Effector CD4-positive, alpha-beta T cell (primary cell): ENCODE measurements around the gene KIRREL2. TPM values are rescaled to one million over a fixed set of nuclear protein-coding genes. Genes with fewer than 3 reads are reported as not detected.
"Not testable (repeated sequence)": the region's sequence is repeated elsewhere in the genome, so short reads cannot be mapped to it uniquely, and the experiment has no call there.

Experiments
- DNase-seq: peaks from one replicate; pipeline ENCODE4 v3.0.0-alpha.2; 2020
- total RNA-seq: gene quantifications from one replicate; lab custom pipeline; 2026; lab: John Stamatoyannopoulos, UW

KIRREL2 gene
- total RNA-seq = not detected

DNA sequence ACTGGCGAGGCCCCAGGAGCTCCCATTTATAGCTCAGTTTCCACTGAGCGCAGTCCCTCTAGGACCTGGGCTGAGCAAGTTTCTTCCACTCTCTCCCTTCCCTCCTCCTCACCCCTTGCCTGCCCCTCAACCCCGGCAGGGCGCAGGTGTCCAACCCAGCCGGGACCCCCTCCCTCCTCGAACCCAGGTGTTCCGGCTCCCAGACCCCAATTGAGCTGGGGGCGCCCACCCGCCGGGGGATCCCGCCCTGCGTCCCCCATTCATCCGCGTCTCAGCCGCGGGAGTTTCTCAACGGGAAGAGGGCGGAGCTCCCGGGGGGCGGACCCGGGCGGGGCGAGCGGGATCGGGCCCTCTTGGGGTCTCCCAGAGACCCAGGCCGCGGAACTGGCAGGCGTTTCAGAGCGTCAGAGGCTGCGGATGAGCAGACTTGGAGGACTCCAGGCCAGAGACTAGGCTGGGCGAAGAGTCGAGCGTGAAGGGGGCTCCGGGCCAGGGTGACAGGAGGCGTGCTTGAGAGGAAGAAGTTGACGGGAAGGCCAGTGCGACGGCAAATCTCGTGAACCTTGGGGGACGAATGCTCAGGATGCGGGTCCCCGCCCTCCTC is at the start of gene KIRREL2:
Gene KIRREL2 (plus strand): TSS at position 366 of the 604 bp plus-strand sequence. CDS start 209 bp downstream, at position 575.
- no peak for DNase-seq

DNA sequence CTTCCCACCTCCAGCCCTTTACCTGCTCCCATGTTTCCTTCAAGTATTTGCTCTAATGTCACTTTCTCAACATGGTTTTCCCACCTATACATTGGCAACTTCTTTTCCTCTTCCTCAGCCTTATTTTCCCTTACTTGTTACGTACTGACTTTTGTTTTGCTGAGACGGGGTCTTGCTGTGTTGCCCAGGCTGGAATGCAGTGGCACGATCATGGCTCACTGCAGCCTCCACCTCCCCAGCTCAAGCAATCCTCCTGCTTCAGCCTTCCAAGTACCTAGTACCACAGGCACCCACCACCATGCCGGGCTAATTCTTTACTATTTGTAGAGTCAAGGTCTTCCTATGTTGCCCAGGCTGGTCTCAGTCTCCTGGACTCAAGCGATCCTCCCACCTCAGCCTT is 49.1 kb upstream of the KIRREL2 start:
- no peak for DNase-seq

DNA sequence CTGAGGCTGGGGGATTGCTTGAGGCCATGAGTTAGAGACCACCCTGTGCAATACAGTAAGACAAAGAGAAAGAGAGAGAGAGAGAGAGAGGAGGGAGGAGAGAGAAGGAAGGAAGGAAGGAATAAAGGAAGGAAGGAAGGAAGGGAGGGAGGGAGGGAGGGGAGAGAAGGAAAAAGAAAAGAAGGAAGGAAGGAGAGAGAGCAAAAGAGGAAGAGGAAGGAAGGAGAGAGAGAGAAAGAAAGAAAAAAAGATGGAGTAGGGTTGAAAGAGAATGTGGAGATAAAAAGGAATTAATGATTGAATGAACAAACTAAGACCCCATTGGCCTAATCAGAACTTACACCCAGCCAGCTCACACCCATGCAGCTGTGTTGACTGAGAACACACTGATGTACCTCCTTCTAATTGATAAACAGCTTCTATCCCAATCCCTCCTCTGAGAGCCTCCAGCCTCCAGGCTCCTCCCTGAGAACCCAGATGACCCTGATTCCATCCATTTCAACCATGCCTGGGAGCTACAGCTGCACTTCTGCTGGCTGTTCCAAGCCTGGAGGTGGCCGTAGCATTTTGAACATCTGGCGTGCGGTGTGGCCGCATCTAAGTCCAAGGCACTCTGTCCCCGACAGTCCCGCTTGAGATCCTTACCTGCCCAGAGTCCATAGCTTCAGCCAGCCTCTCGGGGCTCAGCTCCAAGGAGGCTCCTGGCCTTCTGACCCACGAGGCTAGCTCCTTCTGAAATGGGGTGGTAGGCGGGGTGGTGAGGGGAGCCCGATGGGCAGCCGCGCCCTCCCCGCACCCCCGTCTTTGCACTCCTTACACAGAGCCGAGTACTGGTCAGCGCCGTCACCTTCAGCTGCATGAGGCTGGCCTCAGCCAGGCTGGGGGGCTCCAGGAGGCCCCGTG is 45.1 kb upstream of the KIRREL2 start:
- no peak for DNase-seq

DNA sequence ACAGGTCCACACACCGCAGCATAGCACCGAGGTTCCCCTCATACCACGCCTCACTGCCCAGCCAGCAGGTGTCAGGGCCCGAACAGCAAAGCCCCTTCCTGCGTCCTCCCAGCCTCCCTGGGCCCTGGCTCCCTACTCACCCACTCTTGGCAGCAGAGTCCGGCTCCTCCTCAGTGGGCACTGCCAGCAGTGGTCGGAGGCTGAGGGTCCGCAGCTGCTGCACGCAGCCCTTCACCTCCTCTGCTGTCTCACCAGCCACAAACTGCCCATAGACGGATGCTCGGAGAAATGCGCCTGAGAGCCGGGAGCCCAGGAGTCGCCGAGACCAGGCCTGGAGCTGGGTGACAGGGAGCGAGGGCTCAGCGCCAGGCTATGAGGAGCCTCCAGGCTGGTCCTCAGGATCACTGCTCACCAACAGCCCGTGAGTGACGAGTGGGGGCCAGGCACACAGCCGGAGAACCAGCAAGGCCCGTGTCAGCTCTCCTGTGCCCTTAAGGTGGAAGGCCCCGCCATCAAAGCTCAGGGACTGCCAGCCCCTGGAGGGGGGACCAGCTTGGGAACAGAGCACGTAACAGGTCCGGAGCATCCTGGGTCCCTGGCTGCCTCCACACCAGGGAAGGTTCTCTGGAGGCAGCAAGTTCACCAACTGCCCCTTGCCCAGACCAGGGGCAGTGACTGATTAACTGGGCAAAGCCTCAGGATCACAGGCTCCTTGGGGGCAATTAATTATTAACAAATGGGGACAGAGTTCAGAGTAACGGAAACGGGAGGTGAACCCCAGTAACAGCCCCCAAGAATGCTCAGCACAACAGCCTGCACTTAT is 44.3 kb upstream of the KIRREL2 start, which contains the start of gene PRODH2:
Gene PRODH2 (minus strand): TSS at position 626 of the 823 bp plus-strand sequence. CDS start 40 bp downstream, at position 586.
- no peak for DNase-seq

DNA sequence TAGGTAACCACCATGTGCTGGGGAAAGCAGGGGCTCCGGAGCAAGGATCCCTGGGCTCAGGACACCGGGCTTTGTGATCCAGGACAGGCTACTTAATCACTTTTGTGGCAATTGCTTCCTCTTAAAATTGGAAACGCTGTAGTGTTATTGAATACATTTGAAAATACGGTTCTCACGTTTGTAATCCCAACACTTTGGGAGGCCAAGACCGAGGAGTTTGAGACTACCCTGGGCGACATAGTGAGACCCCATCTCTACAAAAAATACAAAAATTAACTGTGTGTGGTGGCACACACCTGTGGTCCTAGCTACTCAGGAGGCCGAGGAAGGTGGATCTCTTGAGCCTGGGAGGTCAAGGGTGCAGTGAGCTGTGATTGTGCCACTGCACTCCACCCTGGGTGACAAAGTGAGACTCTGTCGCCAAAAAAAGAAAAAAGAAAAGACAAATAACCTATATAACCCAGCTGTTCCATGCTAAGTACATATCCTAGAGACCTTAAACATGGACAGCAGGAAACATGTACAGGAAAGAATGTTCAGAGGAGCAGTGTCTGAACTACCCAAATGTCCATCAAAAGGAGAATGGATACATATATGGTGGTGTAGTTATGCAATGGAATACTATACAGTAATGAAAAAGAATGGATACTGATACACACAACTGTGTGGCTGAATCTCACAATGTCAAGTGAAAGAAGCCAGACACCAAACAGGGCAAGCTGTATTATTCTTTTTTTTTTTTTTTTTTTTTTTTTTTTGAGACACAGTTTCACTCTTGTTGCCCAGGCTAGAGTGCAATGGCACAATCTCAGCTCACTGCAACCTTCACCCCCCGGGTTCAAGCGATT is 43.4 kb upstream of the KIRREL2 start:
- no peak for DNase-seq

DNA sequence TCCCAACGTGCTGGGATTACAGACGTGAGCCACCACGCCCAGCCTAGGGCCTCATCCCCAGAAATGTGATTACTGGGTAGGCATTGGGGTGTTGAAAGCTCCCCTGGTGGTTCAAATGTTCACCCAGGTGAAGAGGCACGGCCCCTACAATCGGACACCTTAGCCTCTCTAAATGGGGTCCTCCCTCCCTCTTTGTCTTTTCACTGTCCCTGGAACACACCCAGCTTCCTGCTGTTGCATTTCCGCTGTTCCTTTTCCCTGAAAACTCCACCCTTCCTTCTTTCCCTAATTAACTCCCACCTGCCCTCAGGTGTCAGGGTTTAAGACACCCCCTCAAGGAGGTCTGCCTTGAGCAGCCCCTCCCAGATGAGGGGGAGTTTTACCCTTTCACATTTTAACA is 40.4 kb upstream of the KIRREL2 start:
- no peak for DNase-seq

DNA sequence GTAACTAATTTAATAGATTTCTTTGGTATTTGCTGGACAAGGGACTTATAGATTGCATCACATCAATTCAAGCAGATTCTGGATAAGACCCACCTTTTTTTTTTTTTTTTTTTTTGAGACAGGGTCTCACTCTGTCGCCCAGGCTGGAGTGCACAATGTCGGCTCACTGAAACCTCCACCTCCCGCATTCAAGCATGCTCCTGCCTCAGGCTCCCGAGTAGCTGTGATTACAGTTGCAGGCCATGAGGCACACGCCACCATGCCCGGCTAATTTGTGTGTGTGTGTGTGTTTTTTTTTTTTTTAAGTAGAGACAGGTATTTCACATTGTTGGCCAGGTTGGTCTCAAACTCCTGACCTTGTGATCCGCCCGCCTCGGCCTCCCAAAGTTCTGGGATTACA is 39.9 kb upstream of the KIRREL2 start:
- no peak for DNase-seq

DNA sequence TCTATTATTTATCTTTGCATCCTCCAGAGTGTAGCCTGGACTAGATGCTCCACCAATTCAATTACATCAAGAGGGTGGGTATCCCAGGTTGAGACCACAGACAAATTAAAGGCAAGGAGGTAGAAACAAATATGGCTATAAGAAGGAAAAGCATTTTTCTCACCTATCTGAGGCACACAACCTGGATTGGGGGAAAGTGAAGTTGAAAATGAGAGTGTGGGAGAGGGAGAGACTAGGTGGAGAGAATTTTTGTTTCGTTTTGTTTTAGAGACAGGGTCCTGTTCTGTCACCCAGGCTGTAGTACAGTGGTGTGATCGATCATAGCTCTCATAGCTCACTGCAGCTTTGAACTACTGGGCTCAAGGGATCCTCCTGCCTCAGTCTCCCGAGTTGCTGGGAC is 38.3 kb upstream of the KIRREL2 start:
- no peak for DNase-seq

DNA sequence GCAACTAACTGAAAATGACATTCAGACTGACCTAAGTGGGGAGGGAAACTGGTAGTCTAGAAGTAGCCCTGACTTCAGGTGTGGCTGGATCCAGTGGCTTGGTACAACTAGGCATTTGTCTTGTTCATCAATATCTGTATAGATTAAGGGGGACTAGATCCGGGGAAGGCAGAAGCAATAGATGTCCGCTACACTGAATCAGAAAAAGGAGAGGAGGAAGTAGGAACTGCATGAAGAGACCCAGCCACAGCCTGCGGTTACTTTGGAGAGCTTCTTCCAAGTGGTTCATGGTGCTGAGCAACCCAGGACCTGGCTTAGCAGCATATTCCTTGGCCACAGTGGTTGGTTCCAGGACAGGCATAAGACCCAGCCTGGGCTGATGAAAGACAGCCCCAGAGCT is 34.1 kb upstream of the KIRREL2 start:
- no peak for DNase-seq

DNA sequence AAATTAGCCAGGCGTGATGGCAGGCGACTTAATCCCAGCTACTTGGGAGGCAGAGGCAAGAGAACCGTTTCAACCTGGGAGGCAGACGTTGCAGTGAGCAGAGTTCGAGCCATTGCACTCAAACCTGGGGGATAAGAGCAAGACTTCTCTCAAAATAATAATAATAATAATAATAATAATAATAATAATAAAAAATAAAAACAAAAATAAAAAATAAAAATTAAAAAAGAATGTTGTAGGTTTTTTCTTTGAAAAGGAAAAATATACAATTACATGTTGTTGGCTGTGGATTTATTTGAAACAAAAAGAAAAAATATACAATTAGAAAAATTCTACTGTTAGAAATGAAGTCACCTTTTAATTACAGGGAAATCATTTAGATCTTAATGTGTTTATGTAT is 32.6 kb upstream of the KIRREL2 start:
- DNase-seq = no peak

DNA sequence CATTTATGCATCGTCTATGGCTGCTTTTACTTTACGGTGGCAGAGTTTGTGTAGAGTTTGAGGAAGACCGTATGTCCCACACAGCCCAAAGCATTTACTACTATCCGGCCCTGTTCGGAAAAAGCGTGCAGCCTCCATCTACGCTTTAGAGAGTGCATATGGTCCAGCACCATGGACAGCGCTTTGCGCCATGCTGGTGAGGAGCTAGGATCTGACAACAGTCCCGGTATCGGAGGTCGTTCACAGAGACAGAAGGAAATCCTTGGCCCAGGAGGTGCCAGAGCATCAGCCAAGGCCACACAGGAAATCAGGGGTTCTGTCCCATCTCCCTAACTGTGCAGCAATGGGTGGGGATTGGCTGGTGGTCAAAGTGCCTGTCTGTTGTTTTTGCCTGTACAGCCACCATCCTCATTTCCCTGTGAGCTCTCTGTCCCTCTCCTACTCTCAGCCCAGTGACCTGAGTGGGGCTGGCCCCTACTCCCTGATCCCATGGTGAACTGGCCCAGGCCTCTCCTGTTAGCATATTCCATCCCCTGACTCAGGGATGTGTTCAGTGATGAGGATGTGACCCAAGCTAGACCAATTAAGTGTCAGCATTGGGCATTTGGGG is 27.9 kb upstream of the KIRREL2 start:
- DNase-seq = peak; percentile 38

DNA sequence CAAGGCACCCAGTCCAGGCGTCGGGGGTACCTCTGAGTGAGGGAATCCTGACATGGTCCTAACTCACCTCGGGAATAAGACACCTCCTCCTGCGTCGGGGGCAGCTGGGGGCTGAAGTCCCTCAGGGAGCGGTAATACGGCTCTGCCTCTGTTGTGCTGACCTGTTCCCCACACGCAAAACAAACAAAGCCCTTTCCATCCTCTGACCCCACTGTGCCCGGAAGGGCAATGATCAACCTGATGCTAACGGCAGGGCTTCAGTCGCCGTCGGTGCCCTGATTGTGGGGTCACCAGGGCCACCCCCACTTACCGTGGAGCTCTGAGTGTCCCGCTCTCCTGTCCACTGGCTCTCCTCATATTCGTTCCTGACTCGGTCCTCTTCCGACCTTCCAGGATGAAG is 25.7 kb upstream of the KIRREL2 start:
- no peak for DNase-seq

DNA sequence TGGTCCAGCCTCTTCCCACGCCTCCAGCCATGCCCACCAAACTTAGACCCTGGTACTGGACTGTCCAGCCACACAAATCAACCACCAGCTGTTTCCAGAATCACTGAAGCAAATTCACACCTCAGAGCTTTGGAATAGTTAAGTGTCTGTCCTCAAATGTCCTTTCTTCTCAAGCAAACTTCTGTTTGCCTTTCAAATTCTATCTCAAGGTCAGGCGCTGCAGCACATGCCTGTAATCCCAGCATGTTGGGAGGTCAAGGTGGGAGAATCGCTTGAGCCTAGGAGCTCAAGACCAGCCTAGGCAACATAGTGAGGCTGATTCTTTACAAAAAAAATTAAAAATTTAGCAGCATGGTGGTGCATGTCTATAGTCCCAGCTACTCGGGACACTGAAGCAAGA is 24.7 kb upstream of the KIRREL2 start:
- DNase-seq = no peak

DNA sequence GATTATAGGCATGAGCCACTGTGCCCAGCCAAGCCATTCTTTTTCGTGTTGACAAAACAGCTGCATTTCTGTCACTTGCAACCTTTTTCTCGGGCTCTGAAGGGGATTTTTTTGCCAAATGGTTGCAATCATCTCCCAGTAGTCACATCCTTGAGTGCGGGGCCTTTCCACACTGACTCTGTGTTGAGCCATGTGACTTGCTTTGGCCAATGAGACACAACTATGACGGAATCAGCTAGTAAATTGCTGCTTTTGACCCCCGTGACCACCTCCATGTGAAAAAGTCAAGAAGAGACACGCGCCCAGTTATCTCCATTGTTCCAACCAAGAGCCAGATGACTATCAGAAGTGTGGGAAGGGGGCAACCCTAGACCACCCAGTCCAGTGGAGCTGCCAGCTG is 22.7 kb upstream of the KIRREL2 start:
- no peak for DNase-seq

DNA sequence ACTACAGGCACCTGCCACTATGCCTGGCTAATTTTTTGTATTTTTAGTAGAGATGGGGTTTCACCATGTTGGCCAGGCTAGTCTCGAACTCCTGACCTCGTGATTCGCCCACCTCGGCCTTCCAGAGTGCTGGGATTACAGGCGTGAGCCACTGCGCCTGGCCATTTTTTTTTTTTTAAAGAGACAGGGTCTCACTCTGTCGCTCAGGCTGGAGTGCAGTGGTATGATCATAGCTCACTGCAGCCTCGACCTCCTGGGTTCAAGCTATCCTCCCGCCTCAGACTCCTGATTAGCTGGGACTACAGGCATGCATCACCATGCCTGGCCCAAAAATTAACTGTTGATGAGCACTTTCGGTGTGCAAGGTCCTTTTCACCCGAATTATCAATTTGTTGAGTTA is 20.6 kb upstream of the KIRREL2 start:
- not testable (repeated sequence) for DNase-seq

DNA sequence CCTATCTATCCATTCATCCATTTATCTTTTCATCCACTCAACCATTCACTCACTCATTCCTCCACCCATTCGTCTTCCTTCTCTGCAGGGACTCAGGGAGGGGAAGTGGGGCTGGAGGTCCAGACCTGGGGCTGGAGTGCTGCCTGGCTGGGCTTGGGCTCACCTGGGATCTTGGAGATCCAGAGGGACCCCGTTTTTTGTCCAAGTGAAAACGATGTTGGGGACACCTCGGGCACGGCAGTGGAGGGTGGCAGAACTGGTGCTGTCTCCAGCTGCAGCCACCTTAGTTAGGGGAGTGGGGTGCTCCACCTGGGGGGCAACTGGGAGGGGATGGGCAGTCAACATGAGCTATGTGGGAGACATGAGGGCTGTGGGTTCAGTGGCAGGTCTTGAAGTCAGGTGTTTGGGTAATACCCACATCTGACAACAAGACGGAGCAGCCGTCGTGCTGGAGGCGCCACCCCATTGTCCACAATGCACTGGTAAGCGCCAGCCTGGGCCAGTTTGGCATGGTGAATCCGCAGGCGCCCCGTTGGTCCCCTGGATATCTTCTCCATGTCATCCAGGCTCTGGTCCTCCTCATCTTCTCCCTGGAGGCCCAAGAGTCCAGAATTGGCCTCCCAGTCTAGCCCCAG is 14.6 kb upstream of the KIRREL2 start:
- DNase-seq = no peak

DNA sequence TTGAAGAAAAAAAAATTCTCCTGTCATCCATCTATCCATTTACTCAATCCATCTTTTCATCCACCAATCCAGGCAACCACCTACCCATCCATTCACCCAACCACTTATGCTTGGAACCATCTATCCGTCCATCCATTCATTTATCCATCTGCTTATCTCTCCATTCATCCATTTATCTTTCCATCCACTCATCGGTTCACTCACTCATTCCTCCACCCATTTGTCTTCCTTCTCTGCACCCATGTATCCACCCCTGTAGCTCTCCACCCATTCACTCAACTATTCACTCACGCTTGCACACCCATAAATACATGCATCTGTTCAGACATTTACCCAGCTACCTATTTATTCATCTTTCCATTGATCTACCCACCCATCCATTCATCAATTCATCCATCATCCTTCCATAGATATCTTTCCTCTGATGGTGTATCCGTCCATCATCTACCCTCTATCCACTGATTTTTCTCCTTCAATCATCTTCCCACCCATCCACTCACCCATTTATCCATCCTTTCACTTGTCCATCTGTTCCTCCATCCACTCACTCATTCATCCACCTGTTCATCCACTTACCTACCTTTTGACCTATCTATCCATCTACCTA is 13.9 kb upstream of the KIRREL2 start:
- DNase-seq = no peak

DNA sequence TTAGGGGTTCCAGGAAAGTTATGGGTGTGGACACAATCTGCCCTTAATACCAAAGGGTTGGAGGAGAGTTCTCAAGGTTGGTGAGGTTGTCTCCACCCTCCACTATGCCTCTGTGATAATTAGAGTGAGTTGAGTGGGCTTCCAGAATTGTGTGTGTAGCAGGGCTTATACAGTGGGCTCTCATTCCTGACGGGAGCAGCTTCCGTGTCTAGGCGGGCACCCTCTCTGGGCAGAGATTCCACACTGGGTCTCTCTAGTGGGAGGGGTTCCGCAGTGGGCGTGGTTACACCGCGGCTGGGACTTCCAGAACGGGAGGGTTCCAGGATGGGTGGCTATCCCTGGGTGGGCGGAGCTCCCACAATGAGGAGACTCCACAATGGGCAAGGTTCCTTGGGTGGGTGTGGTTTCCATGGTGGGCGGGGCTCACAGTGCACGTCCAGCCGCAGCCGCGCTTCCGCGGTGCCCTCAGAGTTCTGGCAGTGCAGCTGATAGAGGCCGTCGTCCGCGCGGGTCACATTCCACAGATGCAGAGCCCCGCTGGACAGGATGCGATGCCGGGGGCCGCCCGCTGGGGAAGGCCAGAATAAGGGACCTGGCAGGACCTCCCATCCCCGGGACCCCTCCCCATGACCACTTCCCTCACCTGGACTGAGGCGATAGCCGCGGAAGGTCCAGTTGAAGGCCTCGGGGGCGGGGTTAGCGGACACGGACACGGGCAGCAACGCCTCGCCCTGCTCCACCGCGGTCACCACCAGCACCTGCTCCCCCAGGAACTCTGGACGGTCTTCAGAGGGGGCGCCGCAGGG is 12.8 kb upstream of the KIRREL2 start:
- no peak for DNase-seq

DNA sequence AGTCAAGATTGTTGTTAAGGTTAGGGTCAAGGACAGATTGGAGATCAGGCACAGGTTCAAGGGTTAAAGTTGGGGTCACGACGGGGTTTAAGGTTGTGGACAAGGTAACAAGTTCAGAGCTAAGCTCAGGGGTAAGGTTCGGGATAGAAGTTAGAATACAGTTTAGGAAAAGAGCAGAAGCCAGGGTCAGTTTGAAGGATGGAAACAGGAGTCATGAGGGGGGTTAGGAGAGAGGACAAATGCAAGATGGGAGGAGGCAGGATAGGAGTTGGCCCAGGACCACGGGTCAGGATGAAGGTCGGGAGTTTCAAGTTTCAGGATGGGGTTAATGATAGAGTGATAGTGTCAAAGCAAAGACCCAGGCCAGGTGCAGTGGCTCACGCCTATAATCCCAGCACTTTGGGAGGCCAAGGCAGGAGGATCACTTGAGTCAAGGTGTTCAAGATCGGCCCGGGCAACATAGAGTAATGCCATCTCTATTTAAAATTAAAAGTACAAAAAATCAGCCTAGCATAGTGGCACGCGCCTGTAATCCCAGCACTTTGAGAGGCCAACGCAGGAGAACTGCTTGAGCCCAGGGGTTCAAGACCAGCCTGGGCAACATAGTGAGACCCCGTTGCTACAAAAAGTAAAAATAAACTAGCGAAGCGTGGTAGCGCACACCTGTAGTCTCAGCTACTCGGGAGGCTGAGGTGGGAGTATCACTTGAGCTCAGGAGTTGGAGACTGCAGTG is 12.1 kb upstream of the KIRREL2 start:
- DNase-seq = no peak
